PC-3 (cell line): Measurements from ENCODE around the gene CAPN10.

Source experiments
- CTCF ChIP-seq: fragments of 300-600 bp; sonication (generic); conservative IDR thresholded peaks from 2 replicates; pipeline ENCODE4 v1.5.1; 2017; ENCODE audit warnings: antibody characterized with exemption, low read depth, mild to moderate bottlenecking, low read length
- EZH2phosphoT487 ChIP-seq: fragments of 300-600 bp; sonication (generic); IDR thresholded peaks from 2 replicates; pipeline ENCODE4 v1.6.1; 2018; ENCODE audit warnings: mild to moderate bottlenecking, antibody characterized with exemption, low read length, borderline replicate concordance

- TF ChIP-seq CTCF (no peak), EZH2phosphoT487 (no peak)
These were observed 52.1 kb downstream of the CAPN10 start for GRCh38 chr2:240638512-240639160.
